ELR (cell line): Measurements from ENCODE around the gene GUCA2A.

ENCODE experiments used
- DNase-seq: peaks from one replicate; pipeline ENCODE4 v3.0.0-alpha.2; 2015; ENCODE audit warnings: low read depth

Gene GUCA2A

DNA sequence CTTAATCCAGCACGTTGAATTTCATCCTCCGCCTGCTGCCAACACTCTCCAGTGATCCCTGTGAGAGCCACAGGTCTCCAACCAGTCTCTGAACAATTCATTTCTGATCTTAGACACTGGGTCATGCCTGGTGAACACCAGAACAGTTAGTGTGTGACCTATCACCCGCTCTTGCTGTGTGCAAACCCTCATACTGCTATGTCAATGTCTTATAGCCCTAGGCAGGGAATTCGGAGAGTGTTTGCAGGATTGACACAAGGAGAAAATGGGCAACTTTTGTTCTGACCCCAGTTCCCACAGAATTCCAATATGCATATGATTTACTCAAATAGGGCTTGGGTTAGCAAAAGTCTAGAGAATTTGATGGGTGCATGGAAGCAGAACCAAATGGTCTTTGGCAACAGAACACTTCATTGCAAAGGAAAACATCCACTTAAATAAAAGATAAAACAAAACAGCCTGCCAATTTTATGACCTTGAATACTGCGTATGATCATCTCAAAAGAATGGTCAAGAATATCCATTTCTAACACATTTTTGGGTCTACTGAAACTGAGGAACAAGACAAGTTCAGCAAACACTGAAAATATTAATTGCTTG is 34.4 kb downstream of the GUCA2A start:
- no peak for DNase-seq

DNA sequence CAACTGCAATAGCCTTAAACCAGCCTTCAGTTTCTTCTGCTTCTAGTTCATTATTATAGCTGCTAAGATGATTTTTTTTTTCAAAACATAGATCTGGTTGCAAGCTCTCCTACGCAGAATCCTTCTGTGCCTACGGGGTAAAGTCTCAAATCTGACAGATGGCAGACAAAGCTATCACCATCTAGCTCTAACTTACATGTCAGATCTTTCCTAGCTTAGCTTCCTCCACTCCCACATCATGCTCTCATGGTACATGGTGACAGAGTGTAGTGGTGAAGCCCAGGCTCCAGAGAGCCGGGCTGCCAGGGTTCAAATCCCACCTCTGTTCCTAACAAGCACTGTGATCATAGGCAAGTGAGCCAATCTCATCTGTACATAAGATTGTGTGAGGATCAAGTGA is 35.6 kb downstream of the GUCA2A start:
- DNase-seq, result no peak

DNA sequence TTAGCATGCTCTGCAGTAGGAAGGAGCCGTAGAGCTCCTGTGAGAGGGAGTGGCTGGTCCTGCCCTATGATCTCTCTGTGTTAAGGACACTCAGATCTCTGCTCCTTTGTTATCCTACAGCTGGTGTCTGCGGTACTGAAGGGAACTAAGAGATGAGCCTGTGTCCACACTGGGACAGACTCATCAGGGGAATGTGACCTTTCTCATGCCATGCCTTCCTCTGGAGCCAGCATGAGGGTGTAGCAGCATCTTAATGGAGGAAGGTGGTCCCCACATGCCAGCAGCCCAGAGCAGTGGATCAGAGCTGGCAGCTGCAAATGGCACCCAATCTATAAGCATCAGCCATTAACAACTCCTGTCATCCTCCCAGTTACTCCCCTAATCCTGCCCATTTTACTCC is 36.0 kb downstream of the GUCA2A start:
- DNase-seq, result no peak

DNA sequence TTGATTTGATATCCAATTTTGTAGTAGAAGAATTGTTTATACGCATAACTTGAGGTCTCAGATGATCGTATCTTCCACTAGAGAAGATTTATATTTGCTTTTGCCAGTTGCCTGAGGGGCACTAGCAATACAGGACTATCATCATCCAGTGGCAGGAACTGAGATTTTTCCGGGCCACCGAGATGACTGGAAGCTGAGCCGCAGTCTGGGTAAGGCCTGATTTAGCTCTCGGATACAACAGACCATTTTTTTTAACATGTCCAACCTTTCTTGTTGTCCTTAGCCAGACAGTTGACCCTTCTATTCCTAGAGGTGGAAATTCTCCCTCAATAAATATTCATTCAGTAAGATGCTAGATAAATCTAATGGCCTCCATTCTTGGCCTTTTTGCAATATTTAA is 36.8 kb downstream of the GUCA2A start:
- no peak for DNase-seq

DNA sequence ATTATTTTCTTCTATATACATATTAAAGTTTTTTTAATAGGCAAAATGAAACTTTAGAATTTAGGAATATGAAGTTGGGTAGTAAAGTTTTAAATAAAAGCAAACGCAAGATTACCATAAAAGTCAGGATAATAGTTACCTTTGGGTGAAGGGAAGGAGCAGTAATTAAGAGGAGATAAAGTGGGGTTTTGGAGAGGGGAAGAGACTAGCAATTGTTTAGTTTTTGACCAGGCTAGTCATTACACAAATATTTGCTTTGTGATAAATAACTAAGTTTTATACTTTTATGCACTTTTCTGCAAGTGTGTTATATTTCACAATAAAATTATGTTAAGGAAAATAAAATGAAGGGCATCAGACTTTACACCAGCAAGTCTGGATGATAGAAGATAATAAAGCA is 39.0 kb downstream of the GUCA2A start:
- DNase-seq, result no peak

DNA sequence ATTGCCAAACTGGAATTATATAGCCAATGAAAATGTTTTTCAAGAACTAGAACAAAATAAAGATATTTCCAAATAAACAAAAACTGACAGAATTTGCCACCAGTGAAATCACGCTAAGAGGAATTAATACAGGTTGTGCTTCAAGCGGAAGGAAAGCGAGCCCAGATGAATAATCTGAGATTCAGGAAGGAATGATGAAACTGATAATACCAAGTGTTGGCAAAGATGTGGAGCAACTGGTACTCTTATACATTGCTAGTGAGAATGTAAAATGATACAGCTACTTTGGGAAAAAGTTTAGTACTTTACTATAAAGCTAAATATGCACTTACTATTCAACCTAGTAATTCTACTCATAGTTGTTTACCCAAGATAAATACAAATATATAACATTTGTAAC is 42.1 kb downstream of the GUCA2A start:
- no peak for DNase-seq

DNA sequence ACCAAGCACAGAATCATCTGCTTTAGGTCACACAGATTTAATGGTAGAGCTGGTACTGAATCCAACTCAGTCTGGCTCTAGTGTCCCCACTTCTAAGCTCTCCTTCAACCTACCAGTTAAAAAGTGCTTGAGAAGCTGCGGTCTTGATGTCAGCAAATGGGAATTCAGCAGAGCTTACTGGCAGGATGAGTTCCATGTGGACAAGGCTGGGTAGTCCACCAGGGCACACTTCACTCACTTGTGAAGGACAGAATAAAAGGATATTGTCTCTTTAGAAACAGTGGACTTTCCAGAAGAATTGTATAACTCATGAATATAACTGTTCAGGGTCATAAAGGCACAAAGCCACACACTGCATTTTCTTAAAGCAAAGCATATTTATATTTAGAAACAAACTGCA is 46.4 kb downstream of the GUCA2A start:
- DNase-seq, result no peak

DNA sequence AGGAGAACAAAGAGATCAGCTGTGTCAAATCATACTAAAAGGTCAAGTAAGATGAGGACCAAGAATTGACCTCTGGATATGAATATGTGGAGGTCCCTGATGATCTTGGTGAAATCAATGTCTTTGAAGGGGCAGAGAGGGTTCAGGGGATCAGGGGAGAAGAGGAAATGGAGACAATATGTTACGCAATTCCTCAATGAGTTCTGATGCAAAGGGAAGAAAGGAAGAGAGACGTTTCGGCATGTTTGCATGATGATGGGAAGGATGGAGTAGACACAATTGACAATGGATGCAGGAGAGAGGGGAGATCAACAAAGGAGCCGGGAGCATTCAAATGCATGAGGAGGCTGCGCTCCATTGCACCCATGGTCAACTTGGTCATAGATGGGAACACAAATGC is 47.3 kb downstream of the GUCA2A start:
- no peak for DNase-seq

DNA sequence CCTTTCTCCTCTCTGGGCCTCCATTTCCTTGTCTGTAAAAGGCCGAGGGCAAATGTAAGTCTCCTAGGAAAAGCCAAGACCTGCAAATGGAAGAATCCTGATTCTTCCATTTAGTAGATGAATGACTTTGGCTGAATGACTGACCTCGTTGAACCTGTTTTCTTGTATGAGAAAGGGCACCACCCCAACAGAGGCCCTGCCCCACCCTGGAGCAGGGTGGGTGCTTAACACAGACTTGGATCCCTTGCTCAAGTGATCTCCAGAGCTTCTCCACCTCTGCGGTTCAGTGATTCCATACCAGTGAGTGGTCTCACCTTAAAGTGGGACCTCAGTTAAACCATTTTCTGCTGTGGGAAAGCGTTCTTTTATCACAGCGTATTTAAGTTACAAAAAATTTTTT is 50.3 kb downstream of the GUCA2A start:
- DNase-seq, result no peak
